Muscle layer of colon (tissue), 2 donors: ENCODE data around the gene PSMG4.

Source experiments
- H3K27ac ChIP-seq: one replicate; pipeline ENCODE4 v1.7.0; 2013; ENCODE audit warnings: low read depth, mild to moderate bottlenecking, low read length, moderate library complexity
- H3K27me3 ChIP-seq, 2 donors: one replicate each; pipeline ENCODE4 v1.7.0; 2013; ENCODE audit warnings: low read length in 2 of 2, mild to moderate bottlenecking in 2 of 2; ENCODE audit not compliant: insufficient read depth in 2 of 2, control insufficient read depth in 1 of 2
- H3K36me3 ChIP-seq: one replicate; pipeline ENCODE4 v1.7.0; 2013; ENCODE audit warnings: mild to moderate bottlenecking, low read length; ENCODE audit not compliant: insufficient read depth
- H3K4me1 ChIP-seq: one replicate; pipeline ENCODE4 v1.7.0; 2013; ENCODE audit warnings: mild to moderate bottlenecking, low read length; ENCODE audit not compliant: insufficient read depth
- H3K4me3 ChIP-seq, 2 donors: one replicate each; pipeline ENCODE4 v1.7.0; 2013; ENCODE audit warnings: low read length in 2 of 2, low read depth in 1 of 2, mild to moderate bottlenecking in 1 of 2, moderate library complexity in 1 of 2
- H3K9ac ChIP-seq: one replicate; pipeline ENCODE4 v1.7.0; 2013; ENCODE audit warnings: low read length
- H3K9me3 ChIP-seq: one replicate; pipeline ENCODE4 v1.7.0; 2013; ENCODE audit warnings: mild to moderate bottlenecking, low read length
- donor health status: abdominal sarcoma.
- donor health status: Adenocarcinoma of cecum.

Gene PSMG4

DNA sequence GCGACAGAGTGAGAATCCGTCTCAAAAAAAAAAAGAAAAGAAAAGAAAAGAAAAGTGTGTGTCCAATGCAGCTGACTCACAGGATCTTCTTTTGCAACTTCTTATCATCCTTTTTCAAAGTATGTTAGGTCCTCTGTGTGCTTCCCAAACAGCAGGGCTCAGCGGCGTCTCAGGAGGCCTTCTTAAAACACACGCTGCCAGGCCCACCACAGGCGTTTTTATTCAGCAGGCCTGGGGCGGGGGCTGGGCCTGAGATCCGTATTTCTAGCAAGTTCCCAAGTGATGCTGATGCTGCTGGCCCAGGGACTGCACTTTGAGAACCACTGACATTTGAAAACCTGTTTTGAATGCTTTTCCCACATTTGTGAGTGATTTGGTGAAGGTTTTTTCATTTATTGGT is 57.1 kb downstream of the PSMG4 start:
- H3K36me3 ChIP-seq: no peaks in the 10 kb centered on the region
- H3K27me3 ChIP-seq: no peaks in the 10 kb centered on the region
- no peaks in the 10 kb centered on the region for H3K4me1 ChIP-seq
- no peaks in the 10 kb centered on the region for H3K9me3 ChIP-seq
- H3K4me3 ChIP-seq: no peak overlapping the region
- no peak overlapping the region for H3K27ac ChIP-seq
- no peak overlapping the region for H3K9ac ChIP-seq

DNA sequence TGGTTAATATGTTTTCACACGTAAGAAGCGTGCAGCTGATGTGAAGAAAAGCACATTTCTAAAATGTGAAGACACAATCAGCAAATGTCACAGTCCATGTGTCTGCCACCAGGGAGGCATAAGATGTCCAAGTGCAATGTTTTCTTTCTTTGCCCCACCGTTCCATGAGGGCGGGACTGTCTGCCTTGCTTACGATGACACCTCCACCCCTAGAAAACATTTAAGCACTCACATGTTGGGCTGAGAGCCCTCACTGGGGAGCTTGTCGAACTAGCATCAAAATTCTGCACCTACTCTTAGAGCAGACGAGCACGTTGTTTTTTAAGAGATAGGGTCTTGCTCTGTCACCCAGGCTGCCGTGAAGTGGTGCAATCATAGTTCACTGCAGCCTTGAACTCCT is 57.6 kb downstream of the PSMG4 start:
- Histone ChIP-seq H3K9ac (no peak overlapping the region), H3K27me3 (no peaks in the 10 kb centered on the region), H3K9me3 (no peaks in the 10 kb centered on the region), H3K4me1 (no peaks in the 10 kb centered on the region), H3K27ac (no peak overlapping the region), H3K36me3 (no peaks in the 10 kb centered on the region), H3K4me3 (no peak overlapping the region)

DNA sequence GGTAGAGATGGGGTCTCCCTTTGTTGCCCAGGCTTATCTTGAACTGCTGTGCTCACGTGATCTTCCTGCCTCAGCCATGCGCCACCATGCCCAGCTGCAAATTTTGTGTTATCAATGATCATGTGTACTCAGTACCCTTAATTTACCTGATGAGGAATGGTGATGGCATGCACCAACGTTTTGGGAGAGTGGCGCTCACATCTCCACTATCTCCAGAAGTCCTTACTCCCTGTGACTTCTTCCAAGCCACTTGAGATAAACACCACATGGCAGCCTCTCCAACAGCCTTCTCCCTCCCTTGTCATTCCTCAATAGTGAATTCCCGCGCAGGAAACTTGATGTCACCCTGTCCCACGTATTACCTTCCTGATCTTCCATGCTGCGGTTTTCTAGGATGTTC is 58.1 kb downstream of the PSMG4 start:
- no peaks in the 10 kb centered on the region for H3K36me3 ChIP-seq
- H3K4me3 ChIP-seq: no peak overlapping the region
- H3K9me3 ChIP-seq: no peaks in the 10 kb centered on the region
- no peaks in the 10 kb centered on the region for H3K27me3 ChIP-seq
- H3K27ac ChIP-seq: no peak overlapping the region
- H3K9ac ChIP-seq: no peak overlapping the region
- H3K4me1 ChIP-seq: no peaks in the 10 kb centered on the region
